AG04450 (cell line): ENCODE results near the gene NOXA1. TPM values are rescaled to one million over a fixed set of nuclear protein-coding genes. Genes with fewer than 3 reads are reported as not detected.

Experiments used
- CTCF ChIA-PET: fragments of 300-600, 350-600 bp; formaldehyde crosslinking; extraction: SDS; loops from one replicate; lab custom pipeline; 2022; ENCODE audit warnings: antibody characterized with exemption, inconsistent platforms; lab: Charles Lee
- POLR2A ChIA-PET: fragments of 350-600 bp; formaldehyde crosslinking; extraction: SDS; loops from one replicate; lab custom pipeline; 2021; ENCODE audit warnings: antibody characterized with exemption, inconsistent platforms; lab: Yijun Ruan, JAX
- DNase-seq: peaks from one replicate; pipeline ENCODE4 v3.0.0-alpha.2; 2011; ENCODE audit warnings: low read depth, low spot score
- H3K27ac ChIP-seq: one replicate; pipeline ENCODE4 v1.5.1; 2012; ENCODE audit warnings: low read depth, low read length, control low read depth
- H3K27me3 ChIP-seq: one replicate; pipeline ENCODE4 v1.6.0; 2012; ENCODE audit warnings: low read length; ENCODE audit not compliant: control insufficient read depth, insufficient read depth
- H3K4me3 ChIP-seq: 2 replicates; pipeline ENCODE4 v1.5.1; 2011; ENCODE audit warnings: mild to moderate bottlenecking, low read depth, low read length, control low read depth
- H3K9me3 ChIP-seq: 2 replicates; pipeline ENCODE4 v1.5.1; 2012; ENCODE audit warnings: low read length; ENCODE audit not compliant: control insufficient read depth, insufficient read depth
- polyA plus RNA-seq: library from polyadenylated mRNA; depleted of rRNA; stranded (reverse); fragments of >200 nt; gene quantifications from 2 replicates; pipeline ENCODE4 v1.2.3, GENCODE V29; 2011
- TF ChIP-seq, protein P1 (sequence below): IDR thresholded peaks from 2 replicates; pipeline ENCODE4 v1.5.1; 2011; ENCODE audit warnings: low read depth, low read length, control low read depth, inconsistent platforms

NOXA1 gene
- polyA plus RNA-seq, 1 experiment: 0.06 TPM

DNA sequence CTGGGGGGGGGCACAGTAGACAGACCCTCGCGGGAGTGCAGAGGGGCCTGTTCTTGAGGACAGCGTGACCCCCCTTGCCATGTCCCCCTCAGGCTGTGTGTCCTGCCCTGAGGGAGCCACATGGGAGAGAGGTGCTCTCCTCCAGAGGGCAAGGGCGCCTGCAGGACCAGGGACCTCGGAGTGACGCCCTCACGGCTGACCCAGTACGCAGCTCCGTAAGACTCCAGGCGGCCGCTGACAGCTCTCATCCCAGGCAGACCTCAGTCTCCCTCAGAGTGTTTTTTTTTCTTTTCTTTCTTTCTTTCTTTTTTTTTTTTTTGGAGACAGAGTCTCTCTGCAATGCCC lies 27.6 kb upstream of the NOXA1 start:
- no peak for DNase-seq
- H3K27ac ChIP-seq: no peak overlapping the region
- ChIA-PET CTCF (interaction anchor here (0.5 kb wide), 1 partner anchor 27 kb away, joined by 3 read pairs; the partner anchor contains the start of gene EXD3), POLR2A (interaction anchor here (0.7 to 1.3 kb wide), 3 partner anchors 11 to 446 kb away, joined by 3 to 7 read pairs (median 3); partner anchors contain the start of gene TUBB4B)
- peaks cover 23% of the 10 kb centered on the region for H3K9me3 ChIP-seq
- TF ChIP-seq, protein P1, sequence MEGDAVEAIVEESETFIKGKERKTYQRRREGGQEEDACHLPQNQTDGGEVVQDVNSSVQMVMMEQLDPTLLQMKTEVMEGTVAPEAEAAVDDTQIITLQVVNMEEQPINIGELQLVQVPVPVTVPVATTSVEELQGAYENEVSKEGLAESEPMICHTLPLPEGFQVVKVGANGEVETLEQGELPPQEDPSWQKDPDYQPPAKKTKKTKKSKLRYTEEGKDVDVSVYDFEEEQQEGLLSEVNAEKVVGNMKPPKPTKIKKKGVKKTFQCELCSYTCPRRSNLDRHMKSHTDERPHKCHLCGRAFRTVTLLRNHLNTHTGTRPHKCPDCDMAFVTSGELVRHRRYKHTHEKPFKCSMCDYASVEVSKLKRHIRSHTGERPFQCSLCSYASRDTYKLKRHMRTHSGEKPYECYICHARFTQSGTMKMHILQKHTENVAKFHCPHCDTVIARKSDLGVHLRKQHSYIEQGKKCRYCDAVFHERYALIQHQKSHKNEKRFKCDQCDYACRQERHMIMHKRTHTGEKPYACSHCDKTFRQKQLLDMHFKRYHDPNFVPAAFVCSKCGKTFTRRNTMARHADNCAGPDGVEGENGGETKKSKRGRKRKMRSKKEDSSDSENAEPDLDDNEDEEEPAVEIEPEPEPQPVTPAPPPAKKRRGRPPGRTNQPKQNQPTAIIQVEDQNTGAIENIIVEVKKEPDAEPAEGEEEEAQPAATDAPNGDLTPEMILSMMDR: no peak
- no peak overlapping the region for H3K4me3 ChIP-seq
- no peaks in the 10 kb centered on the region for H3K27me3 ChIP-seq

GRCh38 chr9:137396227-137396626 lies 27.0 kb upstream of the NOXA1 start:
- TF ChIP-seq, protein P1: no peak
- ChIA-PET CTCF (interaction anchor here (0.8 kb wide), 1 partner anchor 26 kb away, joined by 4 read pairs; the partner anchor contains the start of genes EXD3 and NOXA1), POLR2A (interaction anchor here (0.7 to 1.3 kb wide), 3 partner anchors 12 to 155 kb away, joined by 3 to 7 read pairs (median 3); partner anchors contain the start of genes NRARP and TUBB4B)
- H3K9me3 ChIP-seq: peaks cover 23% of the 10 kb centered on the region
- H3K27ac ChIP-seq: peak overlapping the region; percentile 52
- peak; percentile 72 for DNase-seq
- H3K27me3 ChIP-seq: no peaks in the 10 kb centered on the region
- no peak overlapping the region for H3K4me3 ChIP-seq

- H3K9me3 ChIP-seq: peaks cover 26% of the 10 kb centered on the region
- CTCF ChIA-PET: interaction anchor here (0.8 kb wide), 1 partner anchor 26 kb away, joined by 4 read pairs; the partner anchor contains the start of genes EXD3 and NOXA1
- TF ChIP-seq, protein P1: no peak
- no peaks in the 10 kb centered on the region for H3K27me3 ChIP-seq
- H3K27ac ChIP-seq: peak overlapping the region; percentile 52
- POLR2A ChIA-PET: interaction anchor here (0.7 to 1.3 kb wide), 3 partner anchors 12 to 156 kb away, joined by 3 to 7 read pairs (median 3); partner anchors contain the start of genes NRARP and TUBB4B
- H3K4me3 ChIP-seq: no peak overlapping the region
- no peak for DNase-seq
Measured at GRCh38 chr9:137396634-137397367, 26.4 kb upstream of the NOXA1 start.

DNA sequence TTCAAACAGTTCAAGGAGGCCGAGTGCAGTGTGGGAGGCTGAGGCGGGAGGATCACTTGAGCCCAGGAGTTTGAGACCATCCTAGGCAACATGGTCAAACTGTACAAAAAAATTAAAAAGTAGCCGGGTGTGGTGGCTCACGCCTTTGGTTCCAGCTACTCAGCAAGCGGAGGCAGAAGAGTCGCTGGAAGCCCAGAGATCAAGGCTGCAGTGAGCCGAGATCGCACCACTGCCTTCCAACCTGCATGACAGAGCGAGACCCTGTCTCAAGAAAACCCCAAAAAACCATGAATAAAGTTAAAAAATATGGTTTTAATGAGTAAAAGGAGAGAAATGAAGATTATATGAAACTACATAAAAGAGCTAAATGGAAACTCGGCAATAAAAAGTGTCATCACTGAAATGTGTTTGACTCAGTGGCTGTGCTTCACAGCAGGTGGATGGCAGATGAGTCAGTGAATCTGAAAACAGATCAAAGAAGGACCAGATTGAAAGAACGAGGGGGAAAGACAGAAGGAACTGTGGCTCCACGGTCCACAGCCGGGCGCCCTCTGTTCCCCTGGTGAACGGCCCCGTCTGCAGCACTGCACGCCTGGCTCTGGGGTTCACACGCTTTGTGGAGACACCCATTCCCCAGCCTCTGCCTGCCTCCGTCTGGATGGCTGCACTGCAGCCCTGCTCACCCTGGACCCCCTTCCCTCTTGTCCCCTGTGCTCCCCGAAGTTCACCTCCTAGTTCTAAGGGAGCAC lies 25.3 kb upstream of the NOXA1 start:
- DNase-seq: no peak
- H3K4me3 ChIP-seq: no peak overlapping the region
- no peaks in the 10 kb centered on the region for H3K27me3 ChIP-seq
- ChIA-PET POLR2A (no interaction called here), CTCF (interaction anchor here (0.8 kb wide), 1 partner anchor 25 kb away, joined by 3 read pairs; the partner anchor contains the start of gene EXD3)
- TF ChIP-seq, protein P1: no peak
- no peak overlapping the region for H3K27ac ChIP-seq
- H3K9me3 ChIP-seq: peaks cover 26% of the 10 kb centered on the region
